A549 (cell line): ENCODE results near the gene COL28A1. TPM values are rescaled to one million over a fixed set of nuclear protein-coding genes. Genes with fewer than 3 reads are reported as not detected.

Source experiments
- ATAC-seq, 2 experiments: fragments of 200-7000 bp in 1 of 2; fragments of >200 bp in 1 of 2; cut with Nextera tagmentation in 1 of 2; cut with Tn5 transposase in 1 of 2; 3 replicates each; pipeline versions ENCODE4 v1.8.0 to v1.9.1; 2018 to 2020; ENCODE audit warnings: mild to moderate bottlenecking in 1 of 2, moderate library complexity in 1 of 2
- CTCF ChIA-PET: fragments of 300-600 bp; sonication (Branson Sonifier 250); formaldehyde crosslinking; extraction: SDS; loops from one replicate; lab custom pipeline; 2021; ENCODE audit warnings: antibody characterized with exemption, inconsistent platforms; lab: Yijun Ruan, JAX
- POLR2A ChIA-PET: fragments of 350-600 bp; formaldehyde crosslinking; extraction: SDS; loops from one replicate; lab custom pipeline; 2021; ENCODE audit warnings: antibody characterized with exemption, inconsistent platforms; lab: Yijun Ruan, JAX
- DNase-seq, 2 experiments: peaks; one replicate each; pipeline versions ENCODE4 v3.0.0 to v3.0.0-alpha.2; 2011 to 2016; ENCODE audit warnings: low read depth in 1 of 2, low spot score in 1 of 2
- FAIRE-seq: peaks from 2 replicates; lab custom pipeline; 2011; peaks lifted over from hg19 to GRCh38; lab: Jason Lieb, UNC
- H3K27ac ChIP-seq, 2 experiments: fragments of >200 bp; sonication (Bioruptor Twin); formaldehyde crosslinking; 3 replicates each; pipeline ENCODE4 v1.5.1; 2016 to 2017
- H3K4me1 ChIP-seq: fragments of >200 bp; sonication (Bioruptor Twin); formaldehyde crosslinking; 3 replicates; pipeline ENCODE4 v1.6.1; 2016
- H3K4me2 ChIP-seq: fragments of >200 bp; sonication (Bioruptor Twin); formaldehyde crosslinking; 3 replicates; pipeline ENCODE4 v1.6.1; 2016
- H3K4me3 ChIP-seq: fragments of >200 bp; sonication (Bioruptor Twin); formaldehyde crosslinking; 3 replicates; pipeline ENCODE4 v1.5.1; 2016
- H3K9me3 ChIP-seq: fragments of >200 bp; sonication (Bioruptor Twin); formaldehyde crosslinking; 3 replicates; pipeline ENCODE4 v1.6.1; 2016
- ATOH8 ChIP-seq: fragments of 250-450 bp; sonication (Bioruptor Pico); IDR thresholded peaks from 2 replicates; pipeline ENCODE4 v1.5.0; 2020; ENCODE audit warnings: low read depth, mild to moderate bottlenecking, moderate library complexity
- BCL3 ChIP-seq: fragments of >200 bp; sonication (Bioruptor Twin); formaldehyde crosslinking; IDR thresholded peaks from 3 replicates; pipeline ENCODE4 v1.6.1; 2016
- CBX2 ChIP-seq: fragments of 200-600 bp; sonication (generic); IDR thresholded peaks from 2 replicates; pipeline ENCODE4 v1.6.1; 2016; ENCODE audit warnings: low read depth, mild to moderate bottlenecking, borderline replicate concordance
- CBX8 ChIP-seq: fragments of 200-600 bp; sonication (generic); IDR thresholded peaks from 2 replicates; pipeline ENCODE4 v1.6.1; 2016
- CEBPB ChIP-seq, 2 experiments: fragments of >200 bp in 1 of 2; sonication (Bioruptor Twin) in 1 of 2; formaldehyde crosslinking in 1 of 2; IDR thresholded peaks; 2 replicates each; pipeline ENCODE4 v1.6.1; 2012 to 2016
- CHD2 ChIP-seq: fragments of 150-350 bp; IDR thresholded peaks from 2 replicates; pipeline ENCODE4 v1.6.1; 2014; ENCODE audit warnings: low read length; ENCODE audit not compliant: partially characterized antibody
- CHD4 ChIP-seq: fragments of 200-600 bp; sonication (generic); IDR thresholded peaks from 2 replicates; pipeline ENCODE4 v1.6.1; 2016; ENCODE audit warnings: antibody characterized with exemption, mild to moderate bottlenecking, borderline replicate concordance
- CTCF ChIP-seq: fragments of >200 bp; sonication (Bioruptor Twin); formaldehyde crosslinking; IDR thresholded peaks from 3 replicates; pipeline ENCODE4 v1.5.1; 2016
- EHMT2 ChIP-seq: fragments of 200-600 bp; sonication (generic); IDR thresholded peaks from 2 replicates; pipeline ENCODE4 v1.6.1; 2016; ENCODE audit warnings: antibody characterized with exemption, low read depth, mild to moderate bottlenecking, moderate library complexity
- ESRRA ChIP-seq: fragments of 150-350 bp; IDR thresholded peaks from 2 replicates; pipeline ENCODE4 v1.6.1; 2014; ENCODE audit warnings: mild to moderate bottlenecking, low read length, borderline replicate concordance
- FOSB ChIP-seq: fragments of 250-450 bp; sonication (Bioruptor Pico); IDR thresholded peaks from 2 replicates; pipeline ENCODE4 v1.5.0; 2020; ENCODE audit warnings: mild to moderate bottlenecking, moderate library complexity
- FOXS1 ChIP-seq: fragments of 250-450 bp; sonication (Bioruptor Pico); IDR thresholded peaks from 2 replicates; pipeline ENCODE4 v1.5.0; 2020; ENCODE audit warnings: mild to moderate bottlenecking, moderate library complexity
- HDAC2 ChIP-seq: fragments of 200-600 bp; sonication (generic); IDR thresholded peaks from 2 replicates; pipeline ENCODE4 v1.6.1; 2016
- HES2 ChIP-seq: fragments of >200 bp; sonication (Bioruptor Twin); formaldehyde crosslinking; IDR thresholded peaks from 2 replicates; pipeline ENCODE4 v1.6.1; 2016
- HOXB13 ChIP-seq: fragments of 250-450 bp; sonication (Bioruptor Pico); IDR thresholded peaks from 2 replicates; pipeline ENCODE4 v1.5.0; 2020; ENCODE audit warnings: low read depth, mild to moderate bottlenecking, moderate library complexity
- JUNB ChIP-seq: fragments of >200 bp; sonication (Bioruptor Twin); formaldehyde crosslinking; IDR thresholded peaks from 2 replicates; pipeline ENCODE4 v1.6.1; 2016
- KDM1A ChIP-seq: fragments of 200-600 bp; sonication (generic); IDR thresholded peaks from 2 replicates; pipeline ENCODE4 v1.6.1; 2016; ENCODE audit warnings: low read depth, mild to moderate bottlenecking
- MAX ChIP-seq: IDR thresholded peaks from 2 replicates; pipeline ENCODE4 v1.6.1; 2012
- RCOR1 ChIP-seq: fragments of 150-350 bp; IDR thresholded peaks from 2 replicates; pipeline ENCODE4 v1.6.1; 2014; ENCODE audit warnings: antibody characterized with exemption, low read length, low read depth
- REST ChIP-seq: fragments of 200-600 bp; sonication (generic); IDR thresholded peaks from 2 replicates; pipeline ENCODE4 v1.6.1; 2016; ENCODE audit warnings: antibody characterized with exemption, mild to moderate bottlenecking, moderate library complexity
- RNF2 ChIP-seq: fragments of 200-600 bp; sonication (generic); IDR thresholded peaks from 2 replicates; pipeline ENCODE4 v1.6.1; 2016; ENCODE audit warnings: low read depth, mild to moderate bottlenecking, antibody characterized with exemption, moderate library complexity, borderline replicate concordance
- TP53 ChIP-seq: fragments of 250-450 bp; sonication (Bioruptor Pico); IDR thresholded peaks from 2 replicates; pipeline ENCODE4 v1.5.0; 2021; ENCODE audit warnings: mild to moderate bottlenecking, moderate library complexity
- USF2 ChIP-seq: fragments of 450-650 bp; IDR thresholded peaks from 2 replicates; pipeline ENCODE4 v1.6.1; 2014; ENCODE audit warnings: antibody characterized with exemption
- ZNF302 ChIP-seq: fragments of 250-450 bp; sonication (Bioruptor Pico); IDR thresholded peaks from 2 replicates; pipeline ENCODE4 v1.9.0; 2021; ENCODE audit warnings: inconsistent platforms, mild to moderate bottlenecking, moderate library complexity
- WGBS: methylation state at CpG from one replicate; pipeline ENCODE4 v1.1.6; 2017; ENCODE audit errors: missing lambda C conversion rate; 5-methylcytosine and 5-hydroxymethylcytosine counted together
- polyA plus RNA-seq, 4 experiments: library from polyadenylated mRNA; depleted of rRNA in 3 of 4; stranded (reverse); fragments of >200 nt; fragmentation: RNase III in 1 of 4; extraction: RNeasy Plus Mini Kit Qiagen cat#74134 plus additional on column Dnase treatment in 1 of 4; gene quantifications; 2 replicates in 3 of 4; 3 replicates in 1 of 4; pipeline ENCODE4 v1.2.3, GENCODE V29; 2011 to 2017

Gene COL28A1
- polyA plus RNA-seq, 2 of the 4 experiments (the other 2 are of a cell fraction) = 0.08 to 0.17 TPM

- no peak overlapping the region for H3K4me2 ChIP-seq
- TF ChIP-seq BCL3 = no peak
- TF ChIP-seq CTCF = no peak
- no peak for TF ChIP-seq KDM1A
- no peak for TF ChIP-seq EHMT2
- TF ChIP-seq RNF2 = no peak
- TF ChIP-seq CHD2 = no peak
- TF ChIP-seq CEBPB (IDR thresholded peaks at IDR 0.05) = no peak
- TF ChIP-seq FOXS1 = no peak
- no peak for TF ChIP-seq CBX2
- no peak for TF ChIP-seq JUNB
- no peak for TF ChIP-seq ATOH8
- TF ChIP-seq HDAC2 = no peak
- TF ChIP-seq MAX = no peak
- H3K27ac ChIP-seq = no peak overlapping the region
- POLR2A ChIA-PET = no interaction called here
- CTCF ChIA-PET = no interaction called here
- no peak for DNase-seq
- no peak overlapping the region for H3K4me3 ChIP-seq
- no peaks in the 10 kb centered on the region for H3K4me1 ChIP-seq
- FAIRE-seq = no peak
- no peak for ATAC-seq
- no peaks in the 10 kb centered on the region for H3K9me3 ChIP-seq
- 36% methylated on average over 3 of the region's 3 CpGs for WGBS
These were observed 191.1 kb downstream of the COL28A1 start for GRCh38 chr7:7344583-7344982.

- CTCF ChIA-PET = no interaction called here
- TF ChIP-seq CTCF (no peak), CHD4 (no peak), HOXB13 (CRISPR knock-in tag) (no peak), HDAC2 (no peak), ESRRA (no peak), CBX8 (no peak), TP53 (CRISPR knock-in tag) (no peak), RCOR1 (no peak), JUNB (no peak)
- Histone ChIP-seq H3K9me3 (no peaks in the 10 kb centered on the region), H3K4me1 (no peaks in the 10 kb centered on the region), H3K27ac (no peak overlapping the region), H3K4me3 (no peak overlapping the region), H3K4me2 (no peak overlapping the region)
- POLR2A ChIA-PET = no interaction called here
- WGBS = 35% methylated on average over 3 of the region's 3 CpGs
- DNase-seq (no peak), FAIRE-seq (no peak), ATAC-seq (no peak)
These were observed 199.8 kb downstream of the COL28A1 start for GRCh38 chr7:7335909-7336308.

- Histone ChIP-seq H3K4me2 (no peak overlapping the region), H3K9me3 (no peaks in the 10 kb centered on the region), H3K4me3 (no peak overlapping the region), H3K27ac (no peak overlapping the region), H3K4me1 (no peaks in the 10 kb centered on the region)
- ATAC-seq (no peak), FAIRE-seq (no peak), DNase-seq (no peak)
- ChIA-PET CTCF (no interaction called here), POLR2A (no interaction called here)
- WGBS = 48% methylated on average over 2 of the region's 2 CpGs
- TF ChIP-seq REST (no peak), USF2 (no peak), HES2 (no peak), ZNF302 (CRISPR knock-in tag) (no peak), ESRRA (no peak), FOSB (CRISPR knock-in tag) (no peak)
These were observed 200.5 kb downstream of the COL28A1 start for GRCh38 chr7:7335215-7335614.
